Measurements from ENCODE around the gene HOXB4. TPM values are rescaled to one million over a fixed set of nuclear protein-coding genes. Genes with fewer than 3 reads are reported as not detected.

HOXB4 gene
- total RNA-seq, 1 experiment from 2014 or later, result not detected

GRCh38 chr17:48578616-48579470 lies 693 bp upstream of the HOXB4 start:
- peaks cover 2 to 31% of the 10 kb centered on the region in 2 experiments for H3K4me1 Mint-ChIP-seq

More at GRCh38 chr17:48578616-48579470, 693 bp upstream of the HOXB4 start:
- Histone ChIP-seq H3T11ph (ENCODE audit: low read length) (no peak overlapping the region), H3K23ac (ENCODE audit: insufficient read length, low read depth, low read length) (no peak overlapping the region), H4K8ac (replicated peaks; ENCODE audit: insufficient read length, low read depth, low read length) (no peak overlapping the region), H4K91ac (ENCODE audit: insufficient read length, low read depth, low read length) (no peak overlapping the region), H3K79me2 (ENCODE audit: insufficient read depth, low read length) (no peaks in the 10 kb centered on the region), H3K79me1 (ENCODE audit: insufficient read depth, low read depth, low read length, poor library complexity, severe bottlenecking) (no peaks in the 10 kb centered on the region), H3K4me2 (ENCODE audit: insufficient read depth, insufficient read length, low read length) (no peak overlapping the region), H3K4me1 (ENCODE audit: insufficient read depth, low read length) (no peaks in the 10 kb centered on the region), H2BK5ac (ENCODE audit: insufficient read length, low read length) (no peak overlapping the region), H3K27me3 (ENCODE audit: insufficient read depth, low read length) (peaks cover 96% of the 10 kb centered on the region), H4K20me1 (ENCODE audit: control insufficient read depth, insufficient read depth, insufficient read length) (no peaks in the 10 kb centered on the region), H4K5ac (ENCODE audit: insufficient read length, low read depth, low read length) (no peak overlapping the region), H3K56ac (ENCODE audit: insufficient read length, low read depth, low read length) (no peak overlapping the region), H2BK120ac (ENCODE audit: low read depth, low read length, poor library complexity, severe bottlenecking) (no peak overlapping the region), H2AFZ (ENCODE audit: low read length) (no peak overlapping the region), H2BK12ac (ENCODE audit: insufficient read length, low read depth, low read length) (no peak overlapping the region), H3K18ac (ENCODE audit: insufficient read length, low read depth, low read length) (no peak overlapping the region), H2BK15ac (ENCODE audit: low read depth, low read length) (no peak overlapping the region), H3K27ac (ENCODE audit: insufficient read length, low read depth, low read length) (no peak overlapping the region), H2AK5ac (ENCODE audit: insufficient read length, low read length) (no peak overlapping the region), H3K9ac (ENCODE audit: extremely low read depth, insufficient read length, low read length) (no peak overlapping the region), H3K14ac (ENCODE audit: insufficient read depth, low read length) (no peak overlapping the region), H3K23me2 (ENCODE audit: insufficient read length, low read depth, low read length, poor library complexity, severe bottlenecking) (no peaks in the 10 kb centered on the region), H3K4ac (ENCODE audit: low read depth, low read length) (no peak overlapping the region), H3K9me3 (ENCODE audit: control insufficient read depth, low read depth, low read length) (no peaks in the 10 kb centered on the region), H2BK20ac (ENCODE audit: low read depth, low read length, poor library complexity, severe bottlenecking) (no peak overlapping the region)
- Mint-ChIP-seq H3K36me3 (ENCODE audit: insufficient read depth in 1 of 3, low read depth in 3 of 3) (no peaks in the 10 kb centered on the region; a peak in 2 of 7 replicates), H3K27ac (no peak overlapping the region), H3K27me3 (ENCODE audit: low read depth) (peaks cover 59% of the 10 kb centered on the region), H3K4me3 (peak overlapping the region in 1 of 2 experiments; percentile 59; a peak in 4 of 5 replicates), H3K9me3 (peaks cover 7 to 19% of the 10 kb centered on the region in 2 experiments; a peak in 4 of 5 replicates)
- no CpG with 5 or more reads among the region's 43 CpGs for WGBS (ENCODE audit: extremely low coverage, insufficient read length, low lambda C conversion rate)
- TF ChIP-seq CTCF (conservative IDR thresholded peaks at IDR 0.05), result no peak
- DNase-seq, result no peak

Data from H9 (cell line).